ENCODE data around the gene REEP3.

REEP3 gene

GRCh38 chr10:63593576-63593975 is 72.4 kb downstream of the REEP3 start:
- no peak for DNase-seq

GRCh38 chr10:63595072-63595471 is 73.9 kb downstream of the REEP3 start:
- DNase-seq, result no peak

- DNase-seq, result no peak
Observed at GRCh38 chr10:63596924-63597323, 75.7 kb downstream of the REEP3 start.

GRCh38 chr10:63600540-63600939 is 79.3 kb downstream of the REEP3 start:
- DNase-seq, result no peak

GRCh38 chr10:63603709-63604445 is 82.7 kb downstream of the REEP3 start:
- DNase-seq, result no peak

GRCh38 chr10:63605197-63605967 is 84.2 kb downstream of the REEP3 start:
- DNase-seq, result no peak

GRCh38 chr10:63608511-63608910 is 87.3 kb downstream of the REEP3 start:
- no peak for DNase-seq

- no peak for DNase-seq
Observed at GRCh38 chr10:63611078-63611477, 89.9 kb downstream of the REEP3 start.

- DNase-seq, result no peak
Observed at GRCh38 chr10:63614371-63614891, 93.2 kb downstream of the REEP3 start.

GRCh38 chr10:63618552-63618951 is 97.4 kb downstream of the REEP3 start:
- no peak for DNase-seq

- DNase-seq, result no peak
Observed at GRCh38 chr10:63619426-63619825, 98.2 kb downstream of the REEP3 start.

- DNase-seq, result no peak
Observed at GRCh38 chr10:63622097-63622496, 100.9 kb downstream of the REEP3 start.

- no peak for DNase-seq
Observed at GRCh38 chr10:63624701-63625100, 103.5 kb downstream of the REEP3 start.

- no peak for DNase-seq
Observed at GRCh38 chr10:63627396-63627795, 106.2 kb downstream of the REEP3 start.

- DNase-seq, result no peak
Observed at GRCh38 chr10:63627881-63628296, 106.7 kb downstream of the REEP3 start.

GRCh38 chr10:63628526-63629362 is 107.5 kb downstream of the REEP3 start:
- no peak for DNase-seq

- peak; percentile 67 for DNase-seq
Observed at GRCh38 chr10:63629363-63630084, 108.3 kb downstream of the REEP3 start.

GRCh38 chr10:63630085-63630930 is 109.1 kb downstream of the REEP3 start:
- peak; percentile 63 for DNase-seq

- DNase-seq, result no peak
Observed at GRCh38 chr10:63630931-63631680, 109.9 kb downstream of the REEP3 start.

- no peak for DNase-seq
Observed at GRCh38 chr10:63631991-63632390, 110.8 kb downstream of the REEP3 start.
